Stimulated activated CD8-positive, alpha-beta memory T cell treated with anti-CD3 and anti-CD28 coated beads, Interleukin-2, amount 100 ng/mL, for 1 hour (primary cell): Measurements from ENCODE around the gene LDLRAD4.
"Not testable (repeated sequence)": the region's sequence is repeated elsewhere in the genome, so short reads cannot be mapped to it uniquely, and the experiment has no call there.

Experiments
- DNase-seq, 2 donors: peaks; one replicate each; pipeline ENCODE4 v3.0.0-alpha.2; 2020; ENCODE audit warnings: low read depth in 2 of 2

LDLRAD4 gene

DNA sequence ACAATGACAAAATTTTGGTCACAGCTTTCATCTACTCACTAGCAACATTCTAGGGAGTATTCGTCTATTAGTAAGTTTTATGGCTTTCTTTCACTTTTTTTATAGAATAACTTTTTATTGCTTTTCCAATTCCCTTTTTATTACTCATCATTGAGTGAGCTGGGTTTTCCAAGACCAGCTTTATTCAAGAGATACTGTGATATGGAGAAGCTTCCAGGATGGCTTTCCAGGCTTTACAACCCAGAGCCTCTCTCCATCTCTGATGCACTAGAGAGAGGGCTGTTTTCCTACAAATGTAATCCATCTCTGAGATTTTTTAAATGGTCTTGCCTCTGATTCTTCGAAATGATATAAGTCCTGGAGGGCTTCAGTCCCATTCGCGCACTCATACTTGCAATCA lies 118.3 kb downstream of the LDLRAD4 start:
- no peak for DNase-seq

DNA sequence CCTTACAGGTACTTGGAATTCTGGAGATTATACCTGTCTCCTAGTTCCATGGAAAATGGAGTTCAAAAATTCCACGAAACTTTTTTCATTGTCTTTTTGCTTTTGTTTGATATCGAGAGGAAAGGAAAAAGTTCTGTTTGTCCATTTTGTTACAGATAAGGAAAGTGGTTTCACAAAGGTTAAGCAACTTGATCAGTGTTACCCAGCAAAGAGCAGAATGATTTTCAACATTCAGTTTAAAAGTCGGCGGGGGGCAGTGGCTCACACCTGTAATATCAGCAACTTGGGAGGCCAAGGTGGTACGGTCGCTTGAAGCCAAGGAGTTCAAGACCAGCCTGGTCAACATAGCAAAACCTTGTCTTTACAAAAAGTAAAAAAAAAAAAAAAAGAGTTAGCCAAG lies 118.8 kb downstream of the LDLRAD4 start:
- DNase-seq: no peak

DNA sequence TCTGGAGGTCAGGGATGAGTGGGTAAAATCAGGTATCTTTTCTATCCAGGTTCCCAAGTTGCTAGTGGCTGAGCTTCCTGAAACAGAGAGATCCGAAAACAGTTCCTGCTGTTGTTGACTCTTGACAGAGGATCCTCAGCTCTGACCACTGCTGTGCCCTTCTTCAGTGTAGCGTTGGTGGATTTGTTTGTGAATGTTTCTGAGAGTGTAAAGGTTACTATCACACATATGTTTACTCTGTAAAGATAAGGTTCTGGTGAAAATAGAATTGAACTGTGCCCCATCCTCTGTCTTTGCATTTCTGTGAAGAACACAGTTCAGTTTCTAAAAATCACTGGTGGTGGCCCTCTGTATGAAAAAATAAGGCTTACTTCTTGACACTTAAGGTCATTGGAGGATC lies 119.8 kb downstream of the LDLRAD4 start:
- no peak for DNase-seq

DNA sequence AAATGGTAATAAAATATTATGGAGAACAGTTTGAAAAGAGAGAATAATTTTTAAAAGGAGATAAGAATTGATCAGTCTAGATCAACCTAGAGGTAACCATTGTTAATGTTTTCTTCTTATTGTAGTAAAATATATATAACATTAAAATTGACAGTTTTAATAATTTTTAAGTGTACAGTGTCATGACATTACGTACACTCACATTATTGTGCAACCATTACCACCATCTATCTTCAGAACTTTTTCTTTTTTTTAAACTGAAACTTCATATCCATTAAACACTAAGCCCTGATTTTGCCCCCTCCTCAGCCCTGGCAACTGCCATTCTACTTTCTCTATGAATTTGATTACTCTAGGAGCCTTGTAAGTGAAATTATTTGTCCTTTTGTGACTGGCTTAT lies 121.1 kb downstream of the LDLRAD4 start:
- no peak for DNase-seq

DNA sequence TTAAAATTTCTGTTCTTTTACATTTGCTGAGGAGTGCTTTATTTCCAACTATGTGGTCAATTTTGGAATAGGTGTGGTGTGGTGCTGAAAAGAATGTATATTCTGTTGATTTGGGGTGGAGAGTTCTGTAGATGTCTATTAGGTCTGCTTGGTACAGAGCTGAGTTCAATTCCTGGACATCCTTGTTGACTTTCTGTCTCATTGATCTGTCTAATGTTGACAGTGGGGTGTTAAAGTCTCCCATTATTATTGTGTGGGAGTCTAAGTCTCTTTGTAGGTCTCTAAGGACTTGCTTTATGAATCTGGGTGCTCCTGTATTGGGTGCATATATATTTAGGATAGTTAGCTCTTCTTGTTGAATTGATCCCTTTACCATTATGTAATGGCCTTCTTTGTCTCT lies 127.9 kb downstream of the LDLRAD4 start:
- DNase-seq: not testable (repeated sequence)

DNA sequence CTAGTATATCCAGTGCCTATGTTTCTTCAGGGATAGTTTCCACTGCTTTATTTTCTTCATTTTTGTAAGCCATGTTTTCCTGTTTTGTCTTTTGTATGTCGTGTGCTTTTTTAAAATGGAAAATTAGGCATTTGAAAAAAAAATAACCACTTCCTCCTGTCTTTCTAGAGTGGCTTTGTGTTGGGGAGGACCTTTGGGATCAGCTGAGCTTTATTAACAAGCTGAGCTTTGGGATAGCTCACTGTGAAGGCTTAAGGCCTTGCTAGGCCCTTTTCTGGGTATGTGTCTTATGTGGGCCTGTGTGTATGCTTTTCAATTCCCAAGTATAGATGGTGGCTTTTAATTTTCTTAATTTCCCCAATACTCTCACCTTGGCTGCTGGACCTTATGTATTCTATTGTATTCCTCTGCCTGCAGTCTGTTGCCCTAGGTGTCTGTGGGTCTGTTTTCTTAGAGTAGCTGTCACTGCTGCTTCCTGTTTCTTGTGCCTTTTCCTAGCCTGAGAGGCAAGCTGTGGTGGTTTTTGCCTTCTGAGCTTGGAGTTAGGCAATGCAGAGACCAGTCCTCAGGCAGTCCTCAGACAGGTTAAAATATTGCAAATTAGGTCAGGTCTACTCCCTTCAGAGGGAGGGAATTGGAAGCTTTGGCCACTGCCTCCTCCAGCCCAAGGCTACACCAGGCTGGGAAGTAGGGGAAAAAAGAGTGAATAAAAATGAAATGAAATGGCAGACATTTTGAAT lies 134.7 kb downstream of the LDLRAD4 start:
- DNase-seq: no peak

DNA sequence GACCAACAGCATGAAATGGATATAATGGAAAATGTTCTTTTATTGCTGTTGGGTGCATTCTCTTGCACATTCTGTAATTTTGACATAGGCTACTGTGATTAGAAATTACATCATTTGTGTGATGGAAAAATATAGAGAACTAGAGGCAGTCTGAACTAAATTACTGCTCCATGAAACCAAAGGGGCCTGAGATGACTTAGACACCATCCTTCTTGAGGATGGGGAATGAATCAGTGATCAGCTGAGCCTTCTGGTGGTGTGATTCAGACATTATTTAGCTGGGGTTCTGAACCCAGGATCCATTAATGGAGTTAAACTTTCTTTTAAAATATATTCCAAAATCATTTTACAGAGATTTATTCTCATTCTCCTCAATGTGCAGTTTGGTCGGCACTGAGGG lies 135.8 kb downstream of the LDLRAD4 start:
- DNase-seq: no peak

DNA sequence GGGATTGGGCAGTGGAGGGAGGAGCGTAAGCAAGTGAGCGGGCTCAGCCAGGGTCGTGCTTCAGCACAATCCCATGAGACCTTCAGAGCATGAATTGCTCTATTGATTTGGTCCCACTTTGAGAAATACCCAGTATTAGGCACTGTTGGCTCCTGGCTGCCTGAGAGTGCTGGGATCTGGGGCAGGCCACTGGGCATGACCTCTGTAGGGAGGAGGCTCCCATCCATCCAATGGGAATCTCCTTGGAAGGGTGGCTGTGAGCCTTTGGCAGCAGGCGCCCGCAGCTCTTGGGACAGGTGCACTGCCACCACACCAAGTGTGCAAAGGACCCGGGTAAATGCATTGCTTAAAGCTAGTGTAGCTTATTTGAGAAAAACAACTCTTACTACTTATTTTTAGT lies 137.5 kb downstream of the LDLRAD4 start:
- no peak for DNase-seq

DNA sequence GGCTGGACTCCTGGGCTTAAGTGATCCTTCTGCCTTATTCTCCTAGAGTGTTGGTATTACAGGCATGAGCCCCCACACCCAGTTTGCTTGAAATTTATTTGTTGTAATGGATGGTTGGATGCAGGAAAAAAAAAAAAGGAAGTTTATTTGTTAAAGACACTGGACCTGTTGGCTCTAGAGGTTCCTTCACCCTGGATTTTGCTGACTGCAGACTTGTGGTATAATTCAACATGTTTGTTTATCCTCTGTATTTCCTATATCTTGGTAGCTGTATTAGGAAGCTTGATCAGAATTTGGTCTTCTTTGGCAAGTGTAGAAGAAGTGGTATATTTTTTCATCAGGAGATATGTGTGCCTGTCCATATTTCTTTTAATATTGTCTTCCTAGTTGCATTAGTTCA lies 138.7 kb downstream of the LDLRAD4 start:
- DNase-seq: no peak

DNA sequence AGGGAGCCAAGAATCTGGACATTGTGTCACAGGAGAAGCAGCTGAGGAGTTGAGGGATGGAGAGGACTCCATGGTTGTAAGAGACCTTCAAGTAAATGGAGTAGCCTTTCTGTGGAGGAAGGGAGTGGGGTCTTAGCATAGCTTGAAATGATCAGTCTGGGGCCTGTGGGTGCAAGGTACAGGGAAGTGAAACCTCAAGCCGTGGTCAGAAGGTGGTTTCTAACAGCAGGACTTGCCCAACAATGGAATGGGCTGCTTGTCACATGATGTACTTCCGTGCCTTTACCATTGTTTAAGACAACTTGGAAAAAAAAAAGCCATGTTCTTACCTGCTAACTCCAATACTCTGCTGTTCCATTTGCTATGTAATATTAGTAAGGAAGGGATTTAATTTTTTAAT lies 140.7 kb downstream of the LDLRAD4 start:
- no peak for DNase-seq

DNA sequence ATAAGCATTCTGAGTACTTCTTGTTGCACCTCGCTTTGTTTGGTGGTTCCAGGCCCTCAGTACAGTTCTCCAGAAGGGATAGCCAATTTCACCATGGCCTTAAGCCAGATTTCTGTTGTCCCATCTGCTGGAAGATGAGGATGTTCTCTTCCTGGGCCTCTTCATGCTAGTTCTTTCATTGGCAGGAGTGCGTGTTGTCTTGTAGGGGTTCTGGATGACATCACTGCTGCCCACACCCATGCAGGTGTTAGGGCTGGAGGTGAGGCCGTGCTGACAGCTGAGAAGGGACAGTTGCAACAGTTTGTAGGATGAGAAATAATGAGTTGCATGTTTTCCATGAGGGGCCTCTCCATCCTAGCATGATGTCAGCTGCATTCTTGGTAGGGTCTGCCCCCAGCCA lies 142.9 kb downstream of the LDLRAD4 start:
- DNase-seq: no peak

DNA sequence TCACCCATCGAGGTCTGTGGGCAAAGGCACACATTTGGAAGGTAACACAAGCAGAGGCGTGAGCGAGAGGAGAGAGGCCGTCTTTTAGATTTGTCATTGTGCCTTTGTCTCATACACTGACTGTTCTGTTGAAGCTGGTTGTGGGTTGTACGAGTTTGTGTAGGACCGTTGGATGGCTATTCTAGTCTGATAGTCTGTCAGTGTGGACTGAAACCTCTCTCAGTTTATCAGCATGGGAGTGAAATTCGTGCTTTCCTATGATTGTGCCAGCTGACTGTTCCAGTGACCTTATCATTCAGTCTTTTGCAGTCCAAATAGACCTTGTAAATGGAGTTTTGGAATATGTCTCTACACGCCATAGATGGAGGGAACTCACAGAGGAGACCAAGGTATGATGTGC lies 143.5 kb downstream of the LDLRAD4 start:
- DNase-seq: no peak

DNA sequence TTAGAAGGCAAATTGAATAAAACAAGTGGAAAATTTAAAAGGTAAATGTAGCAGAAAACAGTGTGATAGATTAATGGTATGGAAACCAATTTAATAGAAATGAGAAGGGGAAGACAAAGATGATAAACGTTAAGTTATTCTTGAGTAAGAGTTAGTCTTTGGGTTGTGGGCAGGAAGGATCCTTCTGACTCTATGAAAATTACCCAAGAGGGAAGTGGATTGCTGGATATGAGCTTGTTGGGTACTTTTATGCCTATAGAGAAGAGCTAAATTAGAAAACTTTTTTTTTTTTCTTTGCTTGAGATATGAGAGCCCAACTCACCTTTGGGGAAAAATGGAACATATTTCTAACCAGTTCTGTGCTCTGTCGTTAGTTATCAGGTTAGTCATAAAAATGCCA lies 144.0 kb downstream of the LDLRAD4 start:
- no peak for DNase-seq

DNA sequence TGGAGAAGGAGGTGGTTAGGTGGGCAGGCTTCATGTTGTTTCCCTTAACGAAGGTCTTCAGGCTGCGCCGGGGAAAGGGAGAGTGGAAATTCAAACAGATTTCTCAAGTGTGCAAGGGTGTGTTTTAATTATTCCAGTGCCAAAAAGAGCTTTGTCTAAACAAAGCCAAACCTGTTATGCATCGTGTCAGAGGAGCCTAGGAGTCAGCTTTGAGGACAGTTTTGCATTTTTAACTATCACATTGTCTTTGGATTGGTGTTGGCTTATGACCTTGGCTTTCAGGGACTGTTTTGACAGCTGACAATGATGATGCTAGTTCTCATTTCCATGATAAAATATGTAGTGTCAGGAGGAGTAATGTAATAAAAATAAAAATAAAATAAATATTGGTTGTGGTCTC lies 144.8 kb downstream of the LDLRAD4 start:
- no peak for DNase-seq

DNA sequence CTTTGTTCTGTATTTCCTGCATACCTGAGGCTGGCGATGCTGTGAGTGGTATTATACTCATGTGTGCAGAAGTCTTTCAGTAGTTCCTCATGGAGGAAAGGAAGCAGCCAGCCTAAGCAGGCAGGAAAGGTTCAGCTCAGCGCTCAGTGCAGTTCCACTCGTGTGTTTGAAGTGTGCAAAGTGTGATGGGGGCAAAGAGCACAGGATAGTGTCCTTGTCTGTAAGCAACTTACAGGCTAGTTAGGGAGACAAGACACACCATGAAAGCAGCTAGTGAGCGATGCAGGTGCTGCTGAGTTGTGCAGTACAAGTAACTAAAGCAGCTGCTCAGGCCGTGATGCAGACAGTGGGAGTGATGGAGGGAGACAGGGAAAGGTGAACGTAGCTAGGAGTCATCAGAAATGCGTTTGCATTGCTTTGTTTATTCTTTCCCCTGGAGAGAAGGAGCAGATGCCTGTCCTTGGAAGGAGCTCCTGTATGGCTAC lies 146.2 kb downstream of the LDLRAD4 start:
- no peak for DNase-seq

DNA sequence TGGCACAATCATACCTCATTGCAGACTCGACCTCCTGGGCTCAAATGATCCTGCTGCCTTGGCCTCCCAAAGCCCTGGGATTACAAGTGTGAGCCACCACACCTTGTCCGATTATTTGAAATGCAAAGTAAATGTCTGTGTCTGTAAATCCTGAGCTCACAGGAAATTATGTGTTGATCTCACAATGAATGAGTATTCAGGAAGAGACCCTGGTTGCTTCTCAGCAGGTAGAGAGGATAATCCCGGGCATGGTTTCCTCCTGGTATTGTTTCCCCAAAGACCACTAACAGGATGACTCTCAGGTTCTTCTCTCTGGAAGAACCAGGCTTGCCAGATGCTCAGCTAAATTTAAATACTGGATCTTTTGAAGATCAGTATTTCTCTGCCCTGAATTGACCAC lies 147.6 kb downstream of the LDLRAD4 start:
- no peak for DNase-seq

DNA sequence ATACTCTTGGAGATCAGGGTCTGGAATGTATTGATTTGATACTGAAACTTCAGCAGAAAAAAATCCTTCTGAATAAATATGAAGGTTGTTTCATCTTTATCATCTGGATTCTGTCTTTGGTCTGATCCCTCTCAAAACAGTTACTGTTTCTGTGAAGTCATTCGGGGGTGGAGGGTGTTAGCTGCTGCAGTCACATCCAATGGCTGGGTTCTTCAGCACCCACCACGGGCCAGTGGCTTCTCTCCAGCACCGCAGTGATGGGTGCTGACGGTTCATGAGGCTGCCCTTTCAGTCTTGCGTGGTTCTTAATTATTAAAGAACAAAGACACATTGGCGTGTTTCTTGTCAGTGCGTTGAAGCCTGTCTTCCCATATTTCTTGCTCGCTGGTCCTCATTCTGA lies 148.0 kb downstream of the LDLRAD4 start:
- DNase-seq: no peak

DNA sequence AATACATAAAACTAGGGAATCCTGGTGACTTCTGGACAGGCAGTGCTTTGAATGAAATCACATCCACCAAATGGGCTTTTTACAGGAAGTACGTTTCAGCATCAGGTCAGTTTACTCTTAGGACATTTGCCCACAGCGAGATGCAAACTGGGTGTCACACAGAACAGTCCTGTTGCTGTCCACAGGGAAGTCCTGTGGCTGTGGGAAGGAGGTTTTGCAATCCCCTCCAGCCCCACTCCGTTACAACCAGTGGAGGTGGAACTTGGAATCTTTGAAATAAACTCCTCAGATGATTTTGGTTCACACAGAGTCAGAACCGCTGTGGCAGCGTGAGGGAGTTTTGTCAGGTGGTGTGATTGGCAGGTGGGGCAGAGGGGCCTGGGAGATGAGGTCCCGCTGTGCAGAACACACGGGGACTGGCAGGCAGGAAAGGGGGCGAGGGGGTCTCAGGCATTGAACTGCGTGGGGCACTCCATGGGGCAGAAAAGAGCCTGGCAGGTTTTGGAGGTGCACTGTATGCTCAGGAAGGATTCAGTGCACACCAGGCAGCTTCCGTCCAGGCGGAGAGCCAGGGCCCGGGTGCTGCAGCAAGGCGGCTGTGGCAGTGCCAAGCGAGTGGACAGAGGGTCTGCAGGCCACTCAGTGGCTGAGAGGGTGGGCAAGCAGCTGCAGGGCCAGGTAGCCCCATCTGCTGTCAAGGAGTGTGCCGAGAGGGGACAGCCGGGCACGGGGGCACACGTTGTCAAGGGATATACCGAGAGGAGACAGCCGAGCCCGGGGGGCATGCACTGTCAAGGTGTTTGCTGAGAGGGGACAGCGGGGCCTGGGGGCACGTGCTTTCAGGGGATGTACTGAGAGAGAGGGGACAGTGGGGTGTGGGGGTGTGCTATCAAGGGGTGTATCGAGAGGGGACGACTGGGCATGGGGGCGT lies 148.7 kb downstream of the LDLRAD4 start:
- no peak for DNase-seq

DNA sequence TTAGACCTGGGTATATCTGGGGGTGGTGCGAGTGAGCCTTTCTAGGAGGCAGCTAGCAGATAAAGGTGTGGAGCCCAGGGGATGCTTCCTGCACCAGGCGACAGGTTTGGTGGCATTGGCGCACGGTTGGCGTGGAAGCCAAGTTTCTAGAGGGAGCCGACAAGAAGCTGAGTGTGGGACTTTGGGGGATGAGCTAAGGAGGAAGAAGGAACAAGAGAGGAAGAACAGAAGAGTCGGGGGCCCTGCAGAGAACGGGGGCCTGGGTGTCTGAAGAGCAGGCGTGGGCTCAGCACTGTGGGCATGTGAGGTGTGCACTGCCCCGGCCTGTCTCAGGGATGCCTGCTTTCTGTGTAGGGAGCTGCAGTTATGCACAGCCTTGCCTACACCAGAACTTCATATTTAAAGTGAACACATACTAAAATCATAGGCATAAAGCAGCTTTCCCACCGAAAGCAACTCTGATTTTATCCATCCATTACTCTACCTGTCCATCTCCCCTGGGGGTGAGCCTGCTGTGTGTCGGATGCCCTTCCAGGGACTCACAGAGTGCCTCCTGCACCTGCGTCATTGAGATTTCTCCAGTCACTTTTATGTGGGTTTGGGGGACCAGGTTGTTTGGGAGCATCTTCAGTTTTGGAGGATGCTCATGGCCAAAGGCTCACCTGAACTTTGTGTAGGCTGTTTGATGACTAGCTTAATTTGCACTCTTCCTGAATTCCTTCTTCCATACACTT lies 149.7 kb downstream of the LDLRAD4 start:
- no peak for DNase-seq

DNA sequence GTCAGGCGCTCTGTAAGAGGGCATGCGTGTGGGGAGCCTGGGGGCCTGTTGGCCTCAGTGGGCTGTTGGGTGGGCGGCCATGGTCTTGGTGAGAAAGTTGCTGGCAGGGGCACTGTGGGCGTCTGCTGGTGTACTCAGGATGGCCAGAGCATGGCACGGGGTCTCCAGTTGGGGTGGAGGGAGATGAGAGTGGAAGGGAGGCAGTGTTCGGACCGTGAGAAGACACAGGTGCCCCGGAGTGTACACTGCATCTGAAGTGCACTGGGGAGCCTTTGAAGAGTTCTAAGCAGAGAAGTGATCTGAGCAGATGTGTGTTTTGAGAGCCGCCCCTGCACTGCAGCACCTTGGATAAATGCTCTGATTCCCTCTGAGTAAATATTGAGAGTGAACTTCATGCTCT lies 150.8 kb downstream of the LDLRAD4 start:
- DNase-seq: no peak

DNA sequence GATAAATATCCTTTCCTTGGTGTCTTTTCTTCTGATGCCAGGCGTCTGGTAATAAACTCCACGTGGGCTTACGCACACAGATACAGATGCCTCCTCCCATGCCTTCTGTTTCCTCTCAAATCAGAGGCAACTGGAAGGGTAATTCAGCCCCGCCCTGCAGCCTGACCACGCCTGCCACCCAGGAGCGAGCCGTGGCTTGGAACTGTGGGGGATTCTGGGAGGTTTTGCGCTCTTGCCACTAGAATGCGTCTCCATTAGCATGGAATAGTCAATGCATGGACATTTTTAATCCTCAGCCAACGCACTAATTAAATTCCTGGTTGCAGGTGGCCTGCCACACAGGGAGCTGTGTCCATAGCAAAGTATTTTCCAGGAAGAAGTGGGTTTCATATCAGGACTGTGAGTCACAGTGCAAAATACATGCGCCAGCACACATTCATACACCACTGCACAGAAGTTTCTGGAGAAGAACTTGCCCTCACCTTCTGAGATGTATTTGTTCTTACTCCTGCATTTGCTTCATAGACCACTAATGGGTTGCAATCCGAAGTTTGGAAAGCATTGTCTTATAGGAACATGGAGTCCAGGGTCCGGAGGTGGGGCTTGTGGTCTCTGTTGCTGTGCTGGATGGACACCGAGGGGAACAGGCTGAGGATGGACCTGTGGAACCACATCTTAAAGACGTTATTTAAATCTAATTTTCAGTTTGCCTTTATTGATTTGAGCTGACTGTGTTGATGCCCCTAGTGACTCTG lies 151.4 kb downstream of the LDLRAD4 start:
- no peak for DNase-seq
